ENCODE measurements around the gene GNG12. TPM values are rescaled to one million over a fixed set of nuclear protein-coding genes. Genes with fewer than 3 reads are reported as not detected.
"Not testable (repeated sequence)": the region's sequence is repeated elsewhere in the genome, so short reads cannot be mapped to it uniquely, and the experiment has no call there.

GNG12 gene
- total RNA-seq, 1 experiment from 2014 or later: 70.0 TPM

DNA sequence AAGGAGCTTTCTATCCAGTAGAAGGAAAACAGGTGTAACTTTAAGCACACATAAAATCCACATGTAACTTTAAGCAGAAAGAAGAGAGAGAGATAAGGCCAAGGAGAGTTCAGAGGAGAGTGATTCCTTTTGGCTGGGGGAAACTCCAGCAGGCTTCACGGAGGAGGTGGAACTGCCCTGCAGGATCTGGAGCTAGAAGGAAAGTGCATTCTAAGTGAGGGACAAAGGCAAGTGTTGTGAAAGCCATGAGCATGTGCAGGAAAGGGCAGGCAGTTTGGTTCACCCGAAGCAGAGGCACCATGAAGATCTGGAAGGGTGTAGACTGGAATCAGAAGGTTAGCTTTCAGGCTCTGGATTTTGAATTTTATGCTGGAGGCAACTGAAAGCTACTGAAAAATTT is 101.9 kb downstream of the GNG12 start:
- ATAC-seq (no peak), DNase-seq (ENCODE audit: low read depth, low spot score) (no peak)
- Histone ChIP-seq H3K27ac (ENCODE audit: low read length) (no peak overlapping the region), H3K36me3 (ENCODE audit: control insufficient read depth, insufficient read depth, low read length) (no peaks in the 10 kb centered on the region), H3K9me3 (ENCODE audit: control insufficient read depth, insufficient read depth, low read depth, low read length) (no peaks in the 10 kb centered on the region), H3K27me3 (ENCODE audit: control insufficient read depth, insufficient read depth, low read length) (no peaks in the 10 kb centered on the region), H3K4me3 (ENCODE audit: low read depth in 2 of 2, low read length in 2 of 2) (no peak overlapping the region), H3K4me1 (ENCODE audit: control insufficient read depth, insufficient read depth, low read length) (peaks cover 11% of the 10 kb centered on the region)
- CTCF ChIA-PET: no interaction called here
- POLR2A ChIA-PET: no interaction called here
- TF ChIP-seq POLR2AphosphoS5 (IDR thresholded peaks at IDR 0.05; ENCODE audit: low read depth, low read length): no peak
- no peak for TF ChIP-seq TCF7L2 (IDR thresholded peaks at IDR 0.05; ENCODE audit: low read depth, low read length)
- no peak for TF ChIP-seq SIN3A (IDR thresholded peaks at IDR 0.05; ENCODE audit: borderline replicate concordance, insufficient read depth, low read depth, low read length)
- TF ChIP-seq, protein P1, sequence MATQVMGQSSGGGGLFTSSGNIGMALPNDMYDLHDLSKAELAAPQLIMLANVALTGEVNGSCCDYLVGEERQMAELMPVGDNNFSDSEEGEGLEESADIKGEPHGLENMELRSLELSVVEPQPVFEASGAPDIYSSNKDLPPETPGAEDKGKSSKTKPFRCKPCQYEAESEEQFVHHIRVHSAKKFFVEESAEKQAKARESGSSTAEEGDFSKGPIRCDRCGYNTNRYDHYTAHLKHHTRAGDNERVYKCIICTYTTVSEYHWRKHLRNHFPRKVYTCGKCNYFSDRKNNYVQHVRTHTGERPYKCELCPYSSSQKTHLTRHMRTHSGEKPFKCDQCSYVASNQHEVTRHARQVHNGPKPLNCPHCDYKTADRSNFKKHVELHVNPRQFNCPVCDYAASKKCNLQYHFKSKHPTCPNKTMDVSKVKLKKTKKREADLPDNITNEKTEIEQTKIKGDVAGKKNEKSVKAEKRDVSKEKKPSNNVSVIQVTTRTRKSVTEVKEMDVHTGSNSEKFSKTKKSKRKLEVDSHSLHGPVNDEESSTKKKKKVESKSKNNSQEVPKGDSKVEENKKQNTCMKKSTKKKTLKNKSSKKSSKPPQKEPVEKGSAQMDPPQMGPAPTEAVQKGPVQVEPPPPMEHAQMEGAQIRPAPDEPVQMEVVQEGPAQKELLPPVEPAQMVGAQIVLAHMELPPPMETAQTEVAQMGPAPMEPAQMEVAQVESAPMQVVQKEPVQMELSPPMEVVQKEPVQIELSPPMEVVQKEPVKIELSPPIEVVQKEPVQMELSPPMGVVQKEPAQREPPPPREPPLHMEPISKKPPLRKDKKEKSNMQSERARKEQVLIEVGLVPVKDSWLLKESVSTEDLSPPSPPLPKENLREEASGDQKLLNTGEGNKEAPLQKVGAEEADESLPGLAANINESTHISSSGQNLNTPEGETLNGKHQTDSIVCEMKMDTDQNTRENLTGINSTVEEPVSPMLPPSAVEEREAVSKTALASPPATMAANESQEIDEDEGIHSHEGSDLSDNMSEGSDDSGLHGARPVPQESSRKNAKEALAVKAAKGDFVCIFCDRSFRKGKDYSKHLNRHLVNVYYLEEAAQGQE (IDR thresholded peaks at IDR 0.05; ENCODE audit: insufficient read depth in 1 of 2, low read depth in 2 of 2, low read length in 1 of 2): no peak
- TF ChIP-seq, protein P2, sequence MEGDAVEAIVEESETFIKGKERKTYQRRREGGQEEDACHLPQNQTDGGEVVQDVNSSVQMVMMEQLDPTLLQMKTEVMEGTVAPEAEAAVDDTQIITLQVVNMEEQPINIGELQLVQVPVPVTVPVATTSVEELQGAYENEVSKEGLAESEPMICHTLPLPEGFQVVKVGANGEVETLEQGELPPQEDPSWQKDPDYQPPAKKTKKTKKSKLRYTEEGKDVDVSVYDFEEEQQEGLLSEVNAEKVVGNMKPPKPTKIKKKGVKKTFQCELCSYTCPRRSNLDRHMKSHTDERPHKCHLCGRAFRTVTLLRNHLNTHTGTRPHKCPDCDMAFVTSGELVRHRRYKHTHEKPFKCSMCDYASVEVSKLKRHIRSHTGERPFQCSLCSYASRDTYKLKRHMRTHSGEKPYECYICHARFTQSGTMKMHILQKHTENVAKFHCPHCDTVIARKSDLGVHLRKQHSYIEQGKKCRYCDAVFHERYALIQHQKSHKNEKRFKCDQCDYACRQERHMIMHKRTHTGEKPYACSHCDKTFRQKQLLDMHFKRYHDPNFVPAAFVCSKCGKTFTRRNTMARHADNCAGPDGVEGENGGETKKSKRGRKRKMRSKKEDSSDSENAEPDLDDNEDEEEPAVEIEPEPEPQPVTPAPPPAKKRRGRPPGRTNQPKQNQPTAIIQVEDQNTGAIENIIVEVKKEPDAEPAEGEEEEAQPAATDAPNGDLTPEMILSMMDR (IDR thresholded peaks at IDR 0.05): no peak
- BruUV-seq (replicated peaks): no TSS peak
- intact Hi-C loops (cut with micrococcal nuclease; ENCODE audit: unreplicated experiment): no loop called here
- in situ Hi-C loops (cut with HindIII; ENCODE audit: low pct_unique_long_range_greater_than_20kb, low sequenced_read_pairs): no loop called here

DNA sequence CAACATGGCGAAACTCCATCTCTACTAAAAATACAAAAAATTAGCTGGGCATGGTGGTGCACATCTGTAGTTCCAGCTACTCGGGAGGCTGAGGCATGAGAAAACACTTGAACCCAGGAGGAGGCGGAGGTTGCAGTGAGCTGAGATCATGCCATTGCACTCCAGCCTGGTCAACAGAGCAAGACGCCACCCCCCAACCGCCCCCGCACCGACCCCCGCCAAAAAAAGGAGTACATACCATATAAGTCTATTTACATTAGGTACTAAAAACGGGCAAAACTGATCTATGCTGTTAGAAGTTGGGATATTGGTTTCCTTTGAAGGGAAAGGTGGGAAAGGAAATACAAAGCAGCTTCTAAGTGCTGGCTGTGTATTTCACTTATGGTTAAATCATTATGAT is 103.0 kb downstream of the GNG12 start:
- ATAC-seq; H3K9me3 ChIP-seq (ENCODE audit: control insufficient read depth, insufficient read depth, low read depth, low read length); H3K4me1 ChIP-seq (ENCODE audit: control insufficient read depth, insufficient read depth, low read length); CTCF ChIA-PET; intact Hi-C loops (cut with micrococcal nuclease; ENCODE audit: unreplicated experiment); in situ Hi-C loops (cut with HindIII; ENCODE audit: low pct_unique_long_range_greater_than_20kb, low sequenced_read_pairs); H3K36me3 ChIP-seq (ENCODE audit: control insufficient read depth, insufficient read depth, low read length); POLR2A ChIA-PET; BruUV-seq (replicated peaks); H3K27me3 ChIP-seq (ENCODE audit: control insufficient read depth, insufficient read depth, low read length); H3K27ac ChIP-seq (ENCODE audit: low read length); DNase-seq (ENCODE audit: low read depth, low spot score); H3K4me3 ChIP-seq (ENCODE audit: low read depth in 2 of 2, low read length in 2 of 2): not testable (repeated sequence)

DNA sequence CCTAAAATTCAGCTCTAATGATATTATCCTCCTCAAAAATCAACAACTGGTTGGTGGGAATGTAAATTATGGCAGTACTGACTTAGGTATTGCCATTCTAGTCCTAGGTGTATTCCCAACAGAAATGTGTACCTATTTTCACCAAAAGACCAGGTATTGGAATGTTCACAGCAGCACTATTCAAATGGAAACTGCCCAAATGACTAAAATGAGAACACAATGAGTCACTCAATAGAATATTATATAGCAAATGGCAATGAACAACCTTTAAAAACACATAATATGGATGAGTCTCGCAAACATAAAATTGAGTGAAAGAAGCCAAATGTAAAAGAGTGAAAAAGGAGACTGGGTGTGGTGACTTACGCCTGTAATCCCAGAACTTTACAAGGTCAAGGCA is 103.4 kb downstream of the GNG12 start:
- Histone ChIP-seq H3K27me3 (ENCODE audit: control insufficient read depth, insufficient read depth, low read length) (no peaks in the 10 kb centered on the region), H3K36me3 (ENCODE audit: control insufficient read depth, insufficient read depth, low read length) (no peaks in the 10 kb centered on the region), H3K4me3 (ENCODE audit: low read depth in 2 of 2, low read length in 2 of 2) (no peak overlapping the region), H3K4me1 (ENCODE audit: control insufficient read depth, insufficient read depth, low read length) (peaks cover 3% of the 10 kb centered on the region; the same call in 1 of the 2 replicates), H3K9me3 (ENCODE audit: control insufficient read depth, insufficient read depth, low read depth, low read length) (no peaks in the 10 kb centered on the region), H3K27ac (ENCODE audit: low read length) (no peak overlapping the region)
- intact Hi-C loops (cut with micrococcal nuclease; ENCODE audit: unreplicated experiment) (no loop called here), in situ Hi-C loops (cut with HindIII; ENCODE audit: low pct_unique_long_range_greater_than_20kb, low sequenced_read_pairs) (no loop called here)
- BruUV-seq (replicated peaks): no TSS peak
- POLR2A ChIA-PET: no interaction called here
- CTCF ChIA-PET: no interaction called here
- ATAC-seq: no peak
- TF ChIP-seq TCF7L2 (IDR thresholded peaks at IDR 0.05; ENCODE audit: low read depth, low read length) (no peak), POLR2AphosphoS5 (IDR thresholded peaks at IDR 0.05; ENCODE audit: low read depth, low read length) (no peak), SIN3A (IDR thresholded peaks at IDR 0.05; ENCODE audit: borderline replicate concordance, insufficient read depth, low read depth, low read length) (no peak)
- TF ChIP-seq, protein P1 (IDR thresholded peaks at IDR 0.05; ENCODE audit: insufficient read depth in 1 of 2, low read depth in 2 of 2, low read length in 1 of 2): no peak
- TF ChIP-seq, protein P2 (IDR thresholded peaks at IDR 0.05): no peak
- no peak for DNase-seq (ENCODE audit: low read depth, low spot score)

Data from Panc1 (cell line).